IMR-90 (cell line): ENCODE results near the gene GDNF.

Experiments
- CTCF ChIP-seq: conservative IDR thresholded peaks from 2 replicates; pipeline ENCODE4 v1.5.1; 2012; ENCODE audit warnings: mild to moderate bottlenecking, low read depth, low read length, improper control_type of control experiment
- FOS ChIP-seq: fragments of 150-350 bp; IDR thresholded peaks from 2 replicates; pipeline ENCODE4 v1.6.1; 2016; ENCODE audit warnings: low read depth, low read length
- POLR2A ChIP-seq: IDR thresholded peaks from 2 replicates; pipeline ENCODE4 v1.6.1; 2012; ENCODE audit warnings: mild to moderate bottlenecking, low read depth, low read length

DNA sequence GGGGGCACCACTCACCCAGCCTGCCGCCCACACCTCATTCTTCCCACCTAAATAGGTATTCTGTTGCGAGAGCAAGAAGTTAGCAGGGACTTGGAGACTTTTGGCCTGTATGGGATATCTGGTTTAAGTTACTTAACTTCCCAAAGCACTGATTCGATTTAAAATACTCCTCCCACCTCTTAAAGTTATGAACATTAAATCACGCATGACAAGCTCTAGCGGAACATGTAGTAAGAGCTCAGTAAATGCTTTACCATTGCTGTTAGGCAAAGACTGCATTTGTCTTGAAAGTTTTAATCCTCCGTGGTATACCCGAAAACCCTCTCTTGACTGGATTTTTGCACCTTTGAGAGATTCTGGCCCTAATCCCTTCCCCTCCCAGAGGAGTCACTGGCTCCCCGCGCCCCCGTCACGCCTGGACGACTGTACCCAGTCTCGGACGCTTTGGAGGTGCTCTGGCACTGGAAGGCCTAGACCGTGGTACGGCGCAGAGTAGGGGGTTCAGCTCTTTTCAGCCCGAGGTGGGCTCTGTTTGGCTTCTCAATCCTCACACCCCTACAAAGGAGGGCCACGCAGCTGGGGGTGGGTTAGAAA, 4.4 kb downstream of the GDNF start:
- no peak for TF ChIP-seq CTCF
- no peak for TF ChIP-seq FOS
- no peak for TF ChIP-seq POLR2A
